CD4-positive, alpha-beta memory T cell (primary cell): ENCODE measurements around the gene TPGS1. TPM values are rescaled to one million over a fixed set of nuclear protein-coding genes. Genes with fewer than 3 reads are reported as not detected.

Experiments used
- polyA plus RNA-seq, 2 donors: library from polyadenylated mRNA; unstranded; fragments of 300-500 nt; fragmentation: Illumina TruSeq; gene quantifications; one replicate each; pipeline ENCODE4 v1.2.3, GENCODE V29; 2021
- total RNA-seq, 2 experiments: library from RNA; stranded (reverse); gene quantifications; one replicate each; pipeline ENCODE4 v1.2.3, GENCODE V29; 2021

The TPGS1 gene
- total and polyA plus RNA-seq, 4 experiments from 2014 or later: 22.2 to 37.6 (median 31.9) TPM

Other genes with a start within 250 kb of the TPGS1 start
- gene PLPP2, start 216.1 kb upstream of the TPGS1 start, total RNA-seq: under 1 TPM; 0.44 to 0.70 TPM
- gene PLPP2, start 216.1 kb upstream of the TPGS1 start, polyA plus RNA-seq: 1 to 10 TPM in 1 of 2 donors, not detected in 1; 1.3 TPM
- 10 to 100 TPM; 17.5 to 18.2 TPM for gene MIER2, start 162.7 kb upstream of the TPGS1 start, total RNA-seq
- 1 to 10 TPM; 1.1 to 7.8 TPM for gene MIER2, start 162.7 kb upstream of the TPGS1 start, polyA plus RNA-seq
- gene C2CD4C, start 98.3 kb upstream of the TPGS1 start, total RNA-seq: not detected
- not detected for gene C2CD4C, start 98.3 kb upstream of the TPGS1 start, polyA plus RNA-seq
- gene SHC2, start 46.5 kb upstream of the TPGS1 start, total RNA-seq: under 1 TPM; 0.55 to 0.64 TPM
- gene SHC2, start 46.5 kb upstream of the TPGS1 start, polyA plus RNA-seq: not detected
- 1 to 10 TPM; 1.5 to 1.9 TPM for gene MADCAM1, start 11.0 kb upstream of the TPGS1 start, total RNA-seq
- gene MADCAM1, start 11.0 kb upstream of the TPGS1 start, polyA plus RNA-seq: under 1 TPM; 0.11 to 0.24 TPM
- 10 to 100 TPM; 44.4 to 46.6 TPM for gene CDC34, start 24.3 kb downstream of the TPGS1 start, total RNA-seq
- 10 to 100 TPM; 26.7 to 44.0 TPM for gene CDC34, start 24.3 kb downstream of the TPGS1 start, polyA plus RNA-seq
- gene GZMM, start 36.6 kb downstream of the TPGS1 start, total RNA-seq: 10 to 100 TPM; 25.5 to 28.7 TPM
- 100 to 1,000 TPM in 1 of 2 donors, 10 to 100 TPM in 1; 82.1 to 122 TPM for gene GZMM, start 36.6 kb downstream of the TPGS1 start, polyA plus RNA-seq
- gene BSG, start 65.1 kb downstream of the TPGS1 start, total RNA-seq: 100 to 1,000 TPM; 150 to 151 TPM
- 100 to 1,000 TPM; 332 to 346 TPM for gene BSG, start 65.1 kb downstream of the TPGS1 start, polyA plus RNA-seq
- gene HCN2, start 82.4 kb downstream of the TPGS1 start, total RNA-seq: 1 to 10 TPM; 2.5 to 2.9 TPM
- not detected for gene HCN2, start 82.4 kb downstream of the TPGS1 start, polyA plus RNA-seq
- gene POLRMT, start 126.0 kb downstream of the TPGS1 start, total RNA-seq: 100 to 1,000 TPM in 1 of 2 experiments, 10 to 100 TPM in 1; 98.9 to 103 TPM
- gene POLRMT, start 126.0 kb downstream of the TPGS1 start, polyA plus RNA-seq: 10 to 100 TPM; 31.6 to 58.4 TPM
- 1 to 10 TPM; 1.8 to 1.9 TPM for gene FGF22, start 132.4 kb downstream of the TPGS1 start, total RNA-seq
- gene FGF22, start 132.4 kb downstream of the TPGS1 start, polyA plus RNA-seq: not detected
- gene RNF126, start 155.7 kb downstream of the TPGS1 start, total RNA-seq: 100 to 1,000 TPM; 105 to 112 TPM
- gene RNF126, start 155.7 kb downstream of the TPGS1 start, polyA plus RNA-seq: 10 to 100 TPM; 82.3 to 95.6 TPM
- gene FSTL3, start 168.9 kb downstream of the TPGS1 start, total RNA-seq: 1 to 10 TPM; 2.9 to 3.4 TPM
- gene FSTL3, start 168.9 kb downstream of the TPGS1 start, polyA plus RNA-seq: 1 to 10 TPM; 2.0 to 2.1 TPM
- not detected for gene PRSS57, start 188.0 kb downstream of the TPGS1 start, total RNA-seq
- not detected for gene PRSS57, start 188.0 kb downstream of the TPGS1 start, polyA plus RNA-seq
- not detected for gene PALM, start 201.4 kb downstream of the TPGS1 start, total RNA-seq
- not detected for gene PALM, start 201.4 kb downstream of the TPGS1 start, polyA plus RNA-seq
- not detected for gene MISP, start 243.6 kb downstream of the TPGS1 start, total RNA-seq
- gene MISP, start 243.6 kb downstream of the TPGS1 start, polyA plus RNA-seq: not detected